ENCODE measurements around the gene FAM13A.

DNA sequence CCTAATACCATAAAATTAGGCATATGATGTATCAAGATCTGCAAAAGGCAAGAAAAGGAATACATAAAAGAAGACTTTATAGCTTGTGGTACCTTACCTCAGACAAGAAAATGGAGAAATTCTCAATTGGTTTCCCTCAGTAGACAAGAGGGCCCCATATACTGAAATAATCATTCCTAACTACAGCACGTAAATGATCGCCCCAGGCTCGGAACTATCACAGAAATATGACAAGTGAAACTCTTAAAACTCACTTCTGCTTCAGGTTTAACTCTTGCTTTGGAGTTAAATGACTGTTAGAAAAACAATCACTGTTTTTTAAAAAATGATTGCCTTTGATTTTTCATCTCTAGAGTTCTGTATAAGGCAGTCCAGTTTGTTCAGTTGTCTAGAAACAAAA is 320.7 kb downstream of the FAM13A start:
- TF ChIP-seq, protein P1, sequence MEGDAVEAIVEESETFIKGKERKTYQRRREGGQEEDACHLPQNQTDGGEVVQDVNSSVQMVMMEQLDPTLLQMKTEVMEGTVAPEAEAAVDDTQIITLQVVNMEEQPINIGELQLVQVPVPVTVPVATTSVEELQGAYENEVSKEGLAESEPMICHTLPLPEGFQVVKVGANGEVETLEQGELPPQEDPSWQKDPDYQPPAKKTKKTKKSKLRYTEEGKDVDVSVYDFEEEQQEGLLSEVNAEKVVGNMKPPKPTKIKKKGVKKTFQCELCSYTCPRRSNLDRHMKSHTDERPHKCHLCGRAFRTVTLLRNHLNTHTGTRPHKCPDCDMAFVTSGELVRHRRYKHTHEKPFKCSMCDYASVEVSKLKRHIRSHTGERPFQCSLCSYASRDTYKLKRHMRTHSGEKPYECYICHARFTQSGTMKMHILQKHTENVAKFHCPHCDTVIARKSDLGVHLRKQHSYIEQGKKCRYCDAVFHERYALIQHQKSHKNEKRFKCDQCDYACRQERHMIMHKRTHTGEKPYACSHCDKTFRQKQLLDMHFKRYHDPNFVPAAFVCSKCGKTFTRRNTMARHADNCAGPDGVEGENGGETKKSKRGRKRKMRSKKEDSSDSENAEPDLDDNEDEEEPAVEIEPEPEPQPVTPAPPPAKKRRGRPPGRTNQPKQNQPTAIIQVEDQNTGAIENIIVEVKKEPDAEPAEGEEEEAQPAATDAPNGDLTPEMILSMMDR (IDR thresholded peaks at IDR 0.05), result no peak
- no peak for TF ChIP-seq EZH2 (IDR thresholded peaks at IDR 0.05; ENCODE audit: borderline replicate concordance, insufficient read depth, low read depth, low read length, poor library complexity, severe bottlenecking)
